ENCODE results near the gene PLCXD3. TPM values are rescaled to one million over a fixed set of nuclear protein-coding genes. Genes with fewer than 3 reads are reported as not detected.

The PLCXD3 gene
- total RNA-seq, 1 experiment from 2014 or later = 0.04 TPM

- ATAC-seq (no peak), DNase-seq (ENCODE audit: low spot score) (no peak)
- Mint-ChIP-seq H3K27ac (no peak overlapping the region), H3K4me1 (no peaks in the 10 kb centered on the region), H3K9me3 (no peaks in the 10 kb centered on the region), H3K4me3 (no peak overlapping the region), H3K27me3 (ENCODE audit: low read depth) (no peaks in the 10 kb centered on the region), H3K36me3 (no peaks in the 10 kb centered on the region)
- TF ChIP-seq HMGXB4 (CRISPR knock-in tag; IDR thresholded peaks at IDR 0.05) (no peak), GABPB1 (CRISPR knock-in tag; IDR thresholded peaks at IDR 0.05) (no peak), RELA (CRISPR knock-in tag; IDR thresholded peaks at IDR 0.05; ENCODE audit: borderline replicate concordance) (no peak), TEAD1 (CRISPR knock-in tag; IDR thresholded peaks at IDR 0.05) (no peak), ZBTB43 (CRISPR knock-in tag; IDR thresholded peaks at IDR 0.05) (no peak), KAT7 (CRISPR knock-in tag; IDR thresholded peaks at IDR 0.05; ENCODE audit: borderline replicate concordance) (no peak), SMAD4 (CRISPR knock-in tag; IDR thresholded peaks at IDR 0.05) (no peak), SMAD3 (CRISPR knock-in tag; IDR thresholded peaks at IDR 0.05; ENCODE audit: borderline replicate concordance) (no peak), SOX15 (CRISPR knock-in tag; IDR thresholded peaks at IDR 0.05) (no peak), TCF7 (CRISPR knock-in tag; IDR thresholded peaks at IDR 0.05; ENCODE audit: low read depth) (no peak), STAT6 (CRISPR knock-in tag; conservative IDR thresholded peaks at IDR 0.05; ENCODE audit: low read depth) (no peak), USF1 (CRISPR knock-in tag; IDR thresholded peaks at IDR 0.05) (no peak), AFF4 (CRISPR knock-in tag; IDR thresholded peaks at IDR 0.05; ENCODE audit: borderline replicate concordance) (no peak), ZNF138 (CRISPR knock-in tag; conservative IDR thresholded peaks at IDR 0.05) (no peak), ZNF532 (CRISPR knock-in tag; IDR thresholded peaks at IDR 0.05; ENCODE audit: borderline replicate concordance) (no peak), TP53 (CRISPR knock-in tag; IDR thresholded peaks at IDR 0.05) (no peak), TEAD4 (CRISPR knock-in tag; IDR thresholded peaks at IDR 0.05) (no peak), FOXK1 (CRISPR knock-in tag; IDR thresholded peaks at IDR 0.05) (no peak), E2F1 (CRISPR knock-in tag; IDR thresholded peaks at IDR 0.05) (no peak), NR2C2 (CRISPR knock-in tag; IDR thresholded peaks at IDR 0.05) (no peak)
- ChIA-PET POLR2A (no interaction called here), CTCF (no interaction called here)
These were observed 139.9 kb downstream of the PLCXD3 start for GRCh38 chr5:41370482-41370881.

Data from WTC11 (cell line).